OCI-M2 (cell line): ENCODE measurements around the gene DNAJA3.
A peak's percentile ranks its signal among the peaks of the same experiment; 100 is the strongest.
"Not testable (repeated sequence)": the region's sequence is repeated elsewhere in the genome, so short reads cannot be mapped to it uniquely, and the experiment has no call there.

Experiments
- DNase-seq: peaks from one replicate; lab custom pipeline; 2025; ENCODE audit not compliant: unreplicated experiment; lab: John Stamatoyannopoulos, UW

DNAJA3 gene

DNA sequence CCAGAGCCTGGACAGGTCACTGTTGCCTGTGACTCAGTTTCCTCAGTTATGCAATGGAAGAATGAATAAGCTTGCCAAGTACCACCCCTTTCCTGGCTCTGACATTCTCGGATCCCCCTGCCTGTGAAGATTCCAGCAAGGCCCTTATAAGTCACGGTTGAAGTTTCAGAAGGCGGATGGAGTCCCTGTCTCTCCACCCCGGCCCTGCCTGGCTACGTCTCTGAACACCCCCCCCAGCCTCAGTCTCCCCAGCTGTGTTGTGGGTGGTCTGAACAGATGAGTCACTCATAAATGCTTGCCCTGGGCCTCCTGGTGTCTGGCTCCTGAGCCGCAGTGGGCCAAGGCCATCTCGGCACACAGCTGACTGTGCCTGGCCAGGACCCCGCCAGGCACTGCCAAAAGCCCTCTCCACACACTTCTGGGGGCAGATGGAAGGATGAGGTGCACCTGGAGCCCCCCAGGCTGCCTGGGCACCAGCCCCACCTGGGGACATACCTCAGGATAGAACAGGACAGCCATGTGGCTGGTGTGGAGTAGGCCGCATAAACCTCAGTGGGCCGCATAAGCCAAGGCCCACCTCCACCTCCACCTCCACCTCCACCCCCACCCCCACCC is 38.6 kb upstream of the DNAJA3 start:
- no peak for DNase-seq

GRCh38 chr16:4387781-4388180 is 37.9 kb upstream of the DNAJA3 start:
- DNase-seq = no peak

DNA sequence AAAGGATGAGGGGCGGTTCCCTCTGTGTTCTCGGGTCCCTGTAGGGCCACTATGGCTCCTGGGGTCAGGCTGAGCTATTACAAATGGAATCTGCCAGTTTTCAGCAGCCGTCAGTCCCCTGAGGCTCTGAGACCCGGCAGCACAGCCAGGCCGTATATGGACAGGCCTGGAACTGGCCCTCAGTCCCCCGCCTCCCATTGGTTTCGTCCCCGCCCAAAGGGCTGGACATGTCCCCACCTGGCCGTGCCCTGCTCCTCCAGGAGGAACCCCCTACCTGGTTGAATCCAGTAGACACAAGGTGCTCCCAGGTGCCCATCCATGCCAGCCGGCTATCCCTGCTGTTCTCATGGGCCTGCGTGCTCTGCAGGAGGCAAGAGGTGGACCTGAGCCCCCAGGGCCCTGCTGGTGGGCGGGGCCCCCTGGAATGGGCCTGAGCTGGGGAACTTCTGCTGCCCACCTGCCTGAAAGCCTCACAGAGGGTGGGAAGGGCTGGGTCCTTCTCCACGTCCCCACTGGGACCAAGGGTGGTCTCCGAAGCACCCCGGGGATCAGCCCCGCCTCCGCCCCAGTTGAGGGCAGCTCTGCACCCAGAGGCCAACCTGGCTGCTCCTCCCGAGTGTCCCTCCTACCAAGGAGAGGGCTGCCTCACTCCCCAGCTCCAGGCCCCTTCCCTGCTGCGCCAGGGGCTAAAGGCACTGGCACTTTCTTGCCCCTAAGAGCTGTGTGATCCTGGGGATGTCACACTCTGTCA is 37.2 kb upstream of the DNAJA3 start:
- DNase-seq = no peak

DNA sequence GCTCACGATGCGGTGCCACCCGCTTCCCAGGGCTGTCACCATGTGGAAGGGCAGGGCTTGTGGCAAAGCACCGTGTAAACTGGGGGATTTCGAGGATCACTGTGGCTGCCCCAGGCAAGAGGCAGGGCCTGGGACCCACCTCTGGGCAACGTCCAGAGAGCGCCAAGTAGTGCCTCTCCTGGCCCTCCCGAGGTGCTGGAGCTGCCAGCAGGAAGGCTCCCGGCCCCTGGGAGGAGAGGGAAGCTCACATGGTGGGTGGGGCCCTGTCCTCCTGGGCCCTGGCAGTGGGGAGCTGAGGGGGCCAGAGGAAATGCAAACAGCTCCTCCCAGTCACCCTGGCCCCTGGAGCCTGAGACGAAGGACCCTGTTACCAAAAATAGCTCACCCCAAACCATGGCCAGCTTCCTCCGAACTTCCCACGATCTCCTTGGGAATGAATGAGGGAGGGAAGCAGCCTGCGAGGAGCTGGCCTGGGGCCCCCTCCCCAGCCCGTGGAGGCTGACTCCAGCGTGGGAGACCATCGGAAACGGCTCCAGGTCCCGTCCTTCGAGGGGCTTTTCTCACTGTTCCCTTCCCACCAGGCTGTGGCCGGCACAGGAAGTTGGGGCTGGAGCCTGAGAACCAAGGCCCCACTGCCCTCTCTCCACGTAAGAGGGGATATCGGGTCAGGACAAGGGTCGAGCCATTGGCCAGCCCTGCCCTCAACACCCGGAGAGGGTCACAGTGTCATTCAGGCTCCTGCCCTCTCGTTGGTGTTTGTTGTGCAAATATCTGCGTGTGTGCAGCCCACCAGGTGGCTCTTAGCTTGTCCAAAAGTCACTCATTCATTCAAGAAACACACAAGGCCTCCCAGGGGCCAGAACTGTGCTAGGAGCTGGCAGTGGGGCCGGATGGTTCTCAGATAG is 36.4 kb upstream of the DNAJA3 start:
- no peak for DNase-seq

GRCh38 chr16:4390266-4391260 is 35.1 kb upstream of the DNAJA3 start:
- no peak for DNase-seq

GRCh38 chr16:4391631-4392381 is 33.9 kb upstream of the DNAJA3 start:
- DNase-seq = no peak

DNA sequence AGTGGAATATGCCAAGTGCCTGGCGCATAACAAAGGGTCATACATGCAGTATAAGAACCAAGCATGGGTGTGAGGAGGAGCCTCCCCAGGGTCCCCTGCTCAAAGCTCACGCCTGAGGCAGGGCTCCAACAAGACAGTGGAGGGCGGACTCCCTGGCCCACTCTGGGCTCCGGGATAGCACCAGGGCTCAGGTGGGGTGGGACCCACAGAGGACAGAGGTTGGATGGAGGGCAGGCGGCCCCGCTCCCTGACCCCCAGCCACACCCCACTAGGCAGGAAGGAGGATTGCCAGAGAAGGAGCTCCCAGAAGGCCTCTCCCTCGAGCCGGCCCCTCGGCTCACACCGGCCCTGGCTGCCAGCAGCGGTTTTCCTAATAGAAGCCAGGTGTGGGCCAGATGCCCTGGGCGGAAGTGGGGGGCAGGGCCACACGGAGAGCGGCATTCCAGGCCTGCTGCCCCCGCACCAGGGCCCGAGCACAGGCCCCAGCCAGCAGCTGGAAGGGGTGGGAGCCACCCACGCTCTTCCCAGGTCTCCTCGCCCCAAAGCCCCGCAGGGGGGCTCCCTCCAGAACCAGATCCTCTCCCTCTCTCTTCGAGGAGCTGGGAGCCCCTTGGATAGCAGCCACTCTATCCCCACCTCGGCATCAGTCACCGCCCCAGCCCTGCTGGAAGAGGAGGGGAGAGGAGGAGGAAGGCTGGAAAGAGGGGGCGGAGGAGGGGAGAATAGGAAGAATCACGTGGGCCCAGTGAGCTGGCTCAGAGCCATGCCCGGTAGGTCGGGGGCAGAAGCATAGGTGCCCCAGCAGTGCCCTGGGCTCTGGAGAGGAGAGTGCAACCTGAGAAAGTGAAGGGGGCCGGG is 33.1 kb upstream of the DNAJA3 start:
- DNase-seq = no peak

DNA sequence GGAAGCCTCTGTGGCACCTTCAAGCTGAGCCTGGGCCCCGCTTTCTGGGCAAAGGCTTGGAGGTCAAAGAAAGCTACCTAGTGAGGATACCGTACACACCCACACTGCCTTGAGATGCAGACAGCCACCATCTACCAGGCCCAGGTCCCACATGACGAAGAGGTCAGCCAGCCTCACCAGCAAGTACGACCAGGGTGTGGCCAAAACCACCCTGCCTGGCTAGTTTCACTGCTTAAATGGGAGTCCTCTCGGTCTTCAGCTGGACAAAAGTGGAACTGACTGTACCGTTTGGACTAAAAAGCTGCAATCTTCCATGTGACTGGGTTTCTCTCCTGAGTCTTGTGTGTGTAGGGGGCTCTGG is 32.4 kb upstream of the DNAJA3 start:
- no peak for DNase-seq

- not testable (repeated sequence) for DNase-seq
Observed at GRCh38 chr16:4393850-4394249, 31.8 kb upstream of the DNAJA3 start.

DNA sequence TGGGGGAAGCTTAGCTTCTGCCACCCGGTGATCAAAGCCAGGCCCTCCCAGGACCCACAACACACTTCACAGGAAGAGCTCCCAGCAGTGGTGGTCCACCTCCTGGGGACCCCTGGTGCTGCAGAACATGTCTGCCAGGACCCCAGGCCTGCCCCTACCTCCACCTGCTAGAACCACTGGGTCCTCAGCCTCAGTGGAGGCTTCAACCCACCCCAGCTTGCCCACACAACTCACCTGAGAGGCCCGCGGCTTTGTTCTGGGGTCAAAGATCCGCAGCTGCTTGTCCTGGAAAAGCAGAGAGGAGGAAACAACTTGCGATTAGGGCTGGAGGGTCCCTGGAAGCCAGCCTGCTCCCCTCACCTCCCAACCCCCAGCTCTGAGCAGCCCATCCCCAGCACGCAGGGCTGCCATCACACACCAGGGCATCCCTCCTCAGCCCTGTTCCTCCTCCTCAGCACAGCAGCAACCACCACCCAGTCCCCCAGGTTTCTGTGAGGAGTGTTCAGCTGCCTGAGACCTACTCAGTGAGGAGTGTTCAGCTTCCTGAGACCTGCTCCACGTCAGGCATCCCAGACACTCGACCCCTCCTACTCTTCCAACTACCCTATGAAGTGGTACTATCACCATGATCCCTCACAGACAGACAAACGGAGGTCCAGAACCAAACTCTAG is 30.5 kb upstream of the DNAJA3 start:
- DNase-seq = no peak

- DNase-seq = no peak
Observed at GRCh38 chr16:4399001-4399730, 26.5 kb upstream of the DNAJA3 start.

- DNase-seq = no peak
Observed at GRCh38 chr16:4401094-4401501, 24.6 kb upstream of the DNAJA3 start.

DNA sequence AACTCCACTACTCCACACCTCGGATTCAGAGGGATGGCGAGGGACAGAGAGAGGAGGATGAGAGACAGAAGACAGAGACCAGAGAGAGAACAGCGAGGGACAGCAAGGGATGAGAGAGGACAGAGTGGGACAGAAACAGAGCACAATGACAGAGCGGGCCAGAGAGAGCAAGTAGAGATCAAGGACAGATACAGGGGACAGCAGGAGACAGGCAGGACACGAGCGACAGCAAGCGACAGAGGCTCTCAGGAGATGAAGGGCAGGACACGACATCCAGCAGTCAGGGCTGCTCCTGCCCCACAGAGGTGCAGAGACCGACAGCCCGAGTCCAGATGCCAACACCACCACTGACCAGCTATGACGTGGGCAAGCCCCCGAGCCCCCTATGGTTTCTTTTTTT is 24.2 kb upstream of the DNAJA3 start:
- DNase-seq = no peak

DNA sequence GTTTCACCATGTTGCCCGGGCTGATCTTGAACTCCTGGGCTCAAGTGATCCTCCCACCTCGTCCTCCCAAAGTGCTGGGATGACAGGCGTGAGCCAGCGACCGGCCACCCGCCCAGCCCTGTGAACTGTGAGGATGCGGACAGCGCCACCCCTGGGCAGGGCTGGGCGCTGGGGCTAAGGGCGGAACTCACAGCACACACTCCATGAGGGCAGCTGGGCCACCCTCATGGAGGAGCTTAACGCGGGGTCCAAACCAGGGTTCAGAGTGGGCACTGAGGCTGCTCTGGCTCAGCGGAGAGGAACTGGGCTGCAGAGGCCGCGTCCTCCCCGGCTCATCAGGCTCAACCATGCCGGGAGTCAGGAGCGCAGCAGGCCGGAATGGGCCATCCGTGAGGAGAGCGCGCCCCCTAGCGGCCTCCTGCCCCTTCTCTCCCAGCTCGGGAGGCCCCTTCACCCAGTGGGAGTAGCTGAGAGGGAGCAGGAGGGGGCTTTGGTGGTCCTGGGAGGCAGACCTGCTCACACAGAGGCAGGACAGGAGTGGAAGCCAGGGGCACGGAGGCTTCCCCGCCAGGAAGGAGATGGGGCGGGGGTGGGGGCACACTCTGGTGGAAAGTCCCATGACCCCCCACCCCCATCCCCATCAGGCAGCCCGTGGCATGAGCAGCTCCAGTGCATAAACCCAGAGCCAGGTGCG is 23.1 kb upstream of the DNAJA3 start:
- peak; percentile 2 for DNase-seq

DNA sequence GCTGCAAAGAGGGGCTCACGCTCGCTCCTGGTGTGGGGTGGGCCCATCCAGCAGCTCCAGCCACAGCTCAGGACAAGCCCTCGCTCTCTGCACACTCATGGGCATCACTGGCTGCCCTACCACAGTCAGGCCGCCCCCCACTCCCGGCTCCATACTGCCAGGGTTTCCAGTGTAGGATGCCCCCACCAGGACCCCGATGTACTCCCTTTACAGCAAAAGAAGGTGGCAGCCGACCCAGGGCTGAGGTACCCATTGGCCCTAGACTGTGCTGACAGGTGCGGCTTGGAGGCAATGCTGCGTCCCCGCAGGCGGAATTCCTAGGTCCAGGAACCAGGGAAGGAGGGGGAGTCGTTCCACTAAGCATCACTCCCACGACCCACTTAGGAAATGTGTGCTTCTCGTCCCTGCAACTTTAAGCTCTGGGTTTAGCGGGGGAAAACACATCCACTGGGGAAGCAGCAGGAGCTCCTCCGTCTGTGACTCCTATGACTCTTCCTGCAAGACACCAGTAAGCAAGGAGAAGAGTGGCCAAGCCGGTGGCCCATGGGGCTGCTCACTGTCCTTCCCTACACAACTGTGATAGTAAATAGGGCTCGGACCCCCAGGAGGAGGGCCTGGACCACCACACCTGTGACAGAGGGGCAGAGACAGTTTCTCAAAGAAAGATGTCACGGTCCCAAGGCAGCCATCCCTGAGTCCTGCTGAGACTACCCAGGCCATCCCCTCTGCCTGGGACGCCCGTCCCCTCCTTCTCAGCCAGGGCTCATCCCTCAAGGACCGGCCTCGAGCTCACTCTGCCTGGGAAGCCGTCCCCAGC is 22.3 kb upstream of the DNAJA3 start:
- no peak for DNase-seq

DNA sequence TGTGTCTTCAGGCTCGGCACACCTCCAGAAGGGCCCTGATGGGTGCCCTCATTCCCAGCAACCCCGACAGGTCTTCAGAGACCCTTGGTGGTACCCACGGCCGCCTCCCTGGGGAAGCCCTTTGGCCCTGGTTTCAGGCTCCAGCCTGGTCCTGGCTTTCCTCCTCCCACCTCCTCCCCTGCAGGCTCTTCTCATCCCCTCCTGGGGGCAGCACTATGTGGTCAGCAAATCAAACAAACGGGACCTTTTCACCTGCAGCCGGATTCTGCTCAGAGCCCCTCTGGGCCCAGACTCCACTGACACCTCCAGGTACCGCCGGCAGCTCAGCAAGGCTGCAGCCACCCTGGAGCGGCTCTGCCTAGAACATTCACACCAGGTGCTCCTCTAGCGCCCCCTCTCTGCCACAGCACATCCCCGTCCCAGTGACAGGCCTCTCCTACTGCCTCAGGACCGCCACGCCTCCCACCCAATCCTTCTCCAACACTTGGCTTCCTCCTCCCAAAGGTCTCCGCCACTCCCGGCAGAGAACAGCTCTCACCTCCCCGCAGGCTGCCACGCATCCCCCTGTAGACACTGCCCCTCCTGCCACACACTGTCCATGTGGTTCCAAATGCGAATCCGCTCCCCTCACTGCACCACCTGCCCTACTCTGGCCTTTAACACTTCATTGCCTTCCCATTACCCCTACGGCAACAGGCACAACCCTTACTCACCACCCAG is 21.3 kb upstream of the DNAJA3 start:
- DNase-seq = no peak
